Body of pancreas (tissue), 4 donors: ENCODE measurements around the gene ATP13A2.

Experiments
- POLR2A ChIP-seq, 3 donors: fragments of 450-650 bp; IDR thresholded peaks; one replicate each; pipeline ENCODE4 v1.6.1; 2016; ENCODE audit warnings: antibody characterized with exemption in 3 of 3, mild to moderate bottlenecking in 2 of 3
- TF ChIP-seq, protein P1 (sequence below), 7 experiments: fragments of 450-650 bp in 4 of 7; fragments of 200-600 bp in 3 of 7; sonication (generic) in 3 of 7; IDR thresholded peaks; one replicate each; pipeline ENCODE4 v1.5.1; 2016 to 2019; ENCODE audit warnings: antibody characterized with exemption in 7 of 7

DNA sequence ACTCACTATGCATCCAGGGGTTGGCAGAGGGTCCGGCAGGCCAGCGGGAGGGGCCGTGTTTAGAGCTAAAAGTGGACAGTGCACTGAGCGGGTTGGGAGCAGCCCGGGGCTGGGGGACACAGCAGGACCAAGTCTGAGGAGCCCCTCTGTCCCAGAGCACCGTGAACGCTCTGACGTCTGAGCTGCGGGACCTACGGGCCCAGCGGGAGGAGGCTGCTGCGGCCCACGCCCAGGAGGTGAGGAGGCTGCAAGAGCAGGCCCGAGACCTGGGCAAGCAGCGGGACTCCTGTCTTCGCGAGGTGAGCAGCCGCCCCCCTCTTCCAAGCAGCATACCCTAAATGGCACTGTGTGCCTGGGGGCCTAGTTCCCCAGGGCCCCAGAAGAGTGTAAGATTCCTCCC lies 57.1 kb downstream of the ATP13A2 start:
- TF ChIP-seq, protein P1, sequence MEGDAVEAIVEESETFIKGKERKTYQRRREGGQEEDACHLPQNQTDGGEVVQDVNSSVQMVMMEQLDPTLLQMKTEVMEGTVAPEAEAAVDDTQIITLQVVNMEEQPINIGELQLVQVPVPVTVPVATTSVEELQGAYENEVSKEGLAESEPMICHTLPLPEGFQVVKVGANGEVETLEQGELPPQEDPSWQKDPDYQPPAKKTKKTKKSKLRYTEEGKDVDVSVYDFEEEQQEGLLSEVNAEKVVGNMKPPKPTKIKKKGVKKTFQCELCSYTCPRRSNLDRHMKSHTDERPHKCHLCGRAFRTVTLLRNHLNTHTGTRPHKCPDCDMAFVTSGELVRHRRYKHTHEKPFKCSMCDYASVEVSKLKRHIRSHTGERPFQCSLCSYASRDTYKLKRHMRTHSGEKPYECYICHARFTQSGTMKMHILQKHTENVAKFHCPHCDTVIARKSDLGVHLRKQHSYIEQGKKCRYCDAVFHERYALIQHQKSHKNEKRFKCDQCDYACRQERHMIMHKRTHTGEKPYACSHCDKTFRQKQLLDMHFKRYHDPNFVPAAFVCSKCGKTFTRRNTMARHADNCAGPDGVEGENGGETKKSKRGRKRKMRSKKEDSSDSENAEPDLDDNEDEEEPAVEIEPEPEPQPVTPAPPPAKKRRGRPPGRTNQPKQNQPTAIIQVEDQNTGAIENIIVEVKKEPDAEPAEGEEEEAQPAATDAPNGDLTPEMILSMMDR (IDR thresholded peaks at IDR 0.05), result no peak
- no peak for TF ChIP-seq POLR2A (IDR thresholded peaks at IDR 0.05)
